B cell (primary cell): ENCODE measurements around the gene ANKRD24.
"Not testable (repeated sequence)": the region's sequence is repeated elsewhere in the genome, so short reads cannot be mapped to it uniquely, and the experiment has no call there.

Experiments used
- CTCF ChIP-seq: fragments of 200-600 bp; IDR thresholded peaks from one replicate; pipeline ENCODE4 v1.8.0; 2022; ENCODE audit warnings: antibody characterized with exemption, mild to moderate bottlenecking
- EZH2 ChIP-seq: IDR thresholded peaks from 2 replicates; pipeline ENCODE4 v1.6.1; 2012; ENCODE audit warnings: borderline replicate concordance, low read depth, mild to moderate bottlenecking, moderate library complexity, low read length; ENCODE audit not compliant: insufficient read depth, poor library complexity, severe bottlenecking

- TF ChIP-seq CTCF, EZH2: not testable (repeated sequence)
Measured at GRCh38 chr19:4274321-4274686, 91.8 kb downstream of the ANKRD24 start.
